HepG2 (cell line): ENCODE measurements around the gene ERLIN1. TPM values are rescaled to one million over a fixed set of nuclear protein-coding genes. Genes with fewer than 3 reads are reported as not detected.

ENCODE experiments used
- ATAC-seq: fragments of 200-7000 bp; cut with Tn5 transposase; 3 replicates; pipeline ENCODE4 v1.9.1; 2020; ENCODE audit warnings: mild to moderate bottlenecking, moderate library complexity
- BruUV-seq: library from RNA; stranded (reverse); fragments of 400-500 nt; replicated peaks from 2 replicates; lab custom pipeline; 2021; lab: Mats Ljungman, UMichigan
- CTCF ChIA-PET: fragments of 300-600 bp; formaldehyde crosslinking; extraction: SDS; loops from one replicate; lab custom pipeline; 2021; ENCODE audit warnings: low total read pairs, inconsistent platforms, low intra/inter-chr PET ratio; lab: Yijun Ruan, JAX
- POLR2A ChIA-PET: fragments of 350-600 bp; sonication (Branson Sonifier 250); formaldehyde crosslinking; loops from one replicate; lab custom pipeline; 2020; ENCODE audit warnings: antibody characterized with exemption, inconsistent platforms; lab: Yijun Ruan, JAX
- DNase-seq: peaks from one replicate; pipeline ENCODE4 v3.0.0-alpha.2; 2015; ENCODE audit warnings: low spot score
- FAIRE-seq: peaks from 3 replicates; lab custom pipeline; 2011; peaks lifted over from hg19 to GRCh38; lab: Jason Lieb, UNC
- H2AFZ ChIP-seq: one replicate; pipeline ENCODE4 v1.6.1; 2011; ENCODE audit warnings: low read length, inconsistent platforms
- H3K27ac ChIP-seq: fragments of 300-600 bp; 3 replicates; pipeline ENCODE4 v1.8.0; 2011; ENCODE audit warnings: mixed run types, mild to moderate bottlenecking, mixed read lengths, low read length, inconsistent platforms; ENCODE audit not compliant: insufficient read depth; ENCODE audit errors: extremely low read length
- H3K27me3 ChIP-seq, 2 experiments: fragments of 200-600 bp in 1 of 2; 2 replicates in 1 of 2; 3 replicates in 1 of 2; pipeline versions ENCODE4 v1.6.0 to v1.8.0; 2011; ENCODE audit warnings: low read length in 2 of 2, mild to moderate bottlenecking in 2 of 2, moderate library complexity in 2 of 2, inconsistent platforms in 1 of 2; ENCODE audit not compliant: insufficient read depth in 2 of 2, control insufficient read depth in 1 of 2
- H3K36me3 ChIP-seq, 2 experiments: fragments of 200-600 bp in 1 of 2; replicated peaks in 1 of 2; 2 replicates in 1 of 2; 3 replicates in 1 of 2; pipeline versions ENCODE4 v1.5.1 to v1.8.0; 2011; ENCODE audit warnings: low read length in 2 of 2, inconsistent platforms in 1 of 2; ENCODE audit not compliant: insufficient read depth in 2 of 2, control insufficient read depth in 1 of 2
- H3K4me1 ChIP-seq: 2 replicates; pipeline ENCODE4 v1.5.1; 2012; ENCODE audit warnings: low read length, inconsistent platforms; ENCODE audit not compliant: insufficient read depth
- H3K4me2 ChIP-seq: 2 replicates; pipeline ENCODE4 v1.6.0; 2011; ENCODE audit warnings: low read depth, low read length, inconsistent platforms
- H3K4me3 ChIP-seq, 3 experiments: fragments of 200-600 bp in 1 of 3; sonication (generic), shearing (Covaris generic) in 1 of 3; replicated peaks in 1 of 3; 2 replicates each; pipeline ENCODE4 v1.5.1; 2011 to 2016; ENCODE audit warnings: low read length in 3 of 3, inconsistent platforms in 2 of 3, low read depth in 2 of 3, mild to moderate bottlenecking in 2 of 3, control low read depth in 1 of 3, mixed read lengths in 1 of 3; ENCODE audit not compliant: insufficient read depth in 1 of 3
- H3K79me2 ChIP-seq: one replicate; pipeline ENCODE4 v1.6.1; 2011; ENCODE audit warnings: low read length, inconsistent platforms; ENCODE audit not compliant: insufficient read depth
- H3K9ac ChIP-seq: 2 replicates; pipeline ENCODE4 v1.6.0; 2011; ENCODE audit warnings: mild to moderate bottlenecking, low read depth, low read length, inconsistent platforms; ENCODE audit not compliant: insufficient read depth
- H3K9me3 ChIP-seq: 2 replicates; pipeline ENCODE4 v1.5.1; 2012; ENCODE audit warnings: mild to moderate bottlenecking, low read length
- H4K20me1 ChIP-seq: 2 replicates; pipeline ENCODE4 v1.6.0; 2011; ENCODE audit warnings: inconsistent platforms, mild to moderate bottlenecking, low read length, moderate library complexity; ENCODE audit not compliant: insufficient read depth
- ADNP ChIP-seq: sonication (generic); formaldehyde crosslinking; IDR thresholded peaks from 2 replicates; pipeline ENCODE4 v1.4.0; 2020; ENCODE audit warnings: missing genetic modification reagents
- GPN1 ChIP-seq: sonication (generic); formaldehyde crosslinking; IDR thresholded peaks from 2 replicates; pipeline ENCODE4 v1.5.1; 2020; ENCODE audit warnings: missing genetic modification reagents, borderline replicate concordance
- PLRG1 ChIP-seq: fragments of 450-650 bp; conservative IDR thresholded peaks from 2 replicates; pipeline ENCODE4 v1.6.1; 2016
- ZBTB10 ChIP-seq: sonication (generic); formaldehyde crosslinking; IDR thresholded peaks from 2 replicates; pipeline ENCODE4 v1.4.0; 2020; ENCODE audit warnings: missing genetic modification reagents, borderline replicate concordance
- ZNF576 ChIP-seq: sonication (generic); formaldehyde crosslinking; IDR thresholded peaks from 2 replicates; pipeline ENCODE4 v1.4.0; 2020; ENCODE audit warnings: mild to moderate bottlenecking, missing genetic modification reagents
- ZNF768 ChIP-seq: sonication (generic); formaldehyde crosslinking; IDR thresholded peaks from 2 replicates; pipeline ENCODE4 v1.4.0; 2020; ENCODE audit warnings: missing genetic modification reagents
- ZSCAN9 ChIP-seq: IDR thresholded peaks from 2 replicates; pipeline ENCODE4 v1.6.1; 2016; ENCODE audit warnings: borderline replicate concordance
- ZUFSP ChIP-seq: sonication (generic); formaldehyde crosslinking; IDR thresholded peaks from 2 replicates; pipeline ENCODE4 v1.9.0; 2021; ENCODE audit warnings: missing genetic modification reagents, mild to moderate bottlenecking, borderline replicate concordance
- WGBS: methylation state at CpG from one replicate; pipeline ENCODE4 v1.1.6; 2017; ENCODE audit warnings: low lambda C conversion rate; 5-methylcytosine and 5-hydroxymethylcytosine counted together
- in situ Hi-C: cut with HindIII; loops from 2 replicates; pipeline ENCODE4 v1.10.0; 2017; ENCODE audit warnings: low pct_unique_long_range_greater_than_20kb; ENCODE audit not compliant: extremely low pct_ligation_motif_present
- intact Hi-C: fragments of 100-400 bp; cut with micrococcal nuclease; formaldehyde crosslinking; loops from one replicate; pipeline ENCODE4 v1.10.0; 2022; ENCODE audit not compliant: unreplicated experiment
- polyA plus RNA-seq, 8 experiments: library from polyadenylated mRNA; depleted of rRNA in 3 of 8; stranded (reverse) in 7 of 8; unstranded in 1 of 8; fragments of >200 nt; fragmentation: Illumina TruSeq in 4 of 8; extraction: Trizol in 4 of 8; gene quantifications; 2 replicates each; pipeline versions ENCODE4 v1.2.1 to v1.2.3, GENCODE V29; 2011 to 2016; ENCODE audit warnings: low read depth in 4 of 8, missing spikeins in 1 of 8, mixed read lengths in 1 of 8; ENCODE audit not compliant: insufficient read depth in 1 of 8
- total RNA-seq, 5 experiments: library from RNA; depleted of rRNA; stranded (reverse); fragments of >200 nt; fragmentation: Illumina TruSeq; extraction: Trizol; gene quantifications; 2 replicates each; pipeline ENCODE4 v1.2.3, GENCODE V29; 2016; ENCODE audit warnings: low read depth in 1 of 5

Gene ERLIN1
- total and polyA plus RNA-seq, 2 of the 13 experiments (the other 11 are each of a cell fraction or from before 2014, with no cell fraction given), result 56.8 to 69.3 TPM

GRCh38 chr10:100192350-100192749, 6.5 kb upstream of the ERLIN1 start:
- Histone ChIP-seq H3K9ac (no peak overlapping the region), H3K79me2 (peaks cover 4% of the 10 kb centered on the region), H2AFZ (no peak overlapping the region), H3K9me3 (no peaks in the 10 kb centered on the region), H3K4me1 (peaks cover 7% of the 10 kb centered on the region; the same call in 1 of the 2 replicates), H3K27ac (no peak overlapping the region), H3K27me3 (no peaks in the 10 kb centered on the region), H4K20me1 (no peaks in the 10 kb centered on the region)
- POLR2A ChIA-PET, result no interaction called here
- in situ Hi-C loops, result no loop called here
- 97% methylated on average over 2 of the region's 2 CpGs for WGBS
- ATAC-seq (no peak), DNase-seq (no peak)
- BruUV-seq, result no TSS peak
- intact Hi-C loops, result no loop called here
- TF ChIP-seq ADNP (no peak), ZBTB10 (CRISPR knock-in tag) (no peak), ZUFSP (CRISPR knock-in tag) (no peak), ZNF576 (CRISPR knock-in tag) (no peak), PLRG1 (no peak), ZNF768 (CRISPR knock-in tag) (no peak), ZSCAN9 (CRISPR knock-in tag) (no peak), GPN1 (CRISPR knock-in tag) (no peak)
- TF ChIP-seq, all 625 proteins: peak for 0
- Histone ChIP-seq H3K4me3 (no peak overlapping the region), H3K36me3 (peaks cover 6 to 44% of the 10 kb centered on the region in 2 experiments; a peak in 4 of 5 replicates), H3K4me2 (no peak overlapping the region)
- no peak for FAIRE-seq
- CTCF ChIA-PET, result no interaction called here
